Measurements from ENCODE around the gene ABI1.
"Not testable (repeated sequence)": the region's sequence is repeated elsewhere in the genome, so short reads cannot be mapped to it uniquely, and the experiment has no call there.

ABI1 gene

GRCh38 chr10:26857553-26857952 is 3.2 kb downstream of the ABI1 start:
- FAIRE-seq = peak; percentile 75

GRCh38 chr10:26855186-26855585 is 5.6 kb downstream of the ABI1 start:
- FAIRE-seq = no peak
- DNase-seq (ENCODE audit: insufficient read length, low spot score) = no peak

More at GRCh38 chr10:26857553-26857952, 3.2 kb downstream of the ABI1 start:
- not testable (repeated sequence) for DNase-seq (ENCODE audit: insufficient read length, low spot score)

GRCh38 chr10:26854524-26854923 is 6.2 kb downstream of the ABI1 start:
- FAIRE-seq (no peak), DNase-seq (ENCODE audit: insufficient read length, low spot score) (no peak)

GRCh38 chr10:26844396-26844975 is 16.3 kb downstream of the ABI1 start:
- FAIRE-seq (no peak), DNase-seq (ENCODE audit: insufficient read length, low spot score) (no peak)

GRCh38 chr10:26843736-26844135 is 17.0 kb downstream of the ABI1 start:
- DNase-seq (ENCODE audit: insufficient read length, low spot score) (no peak), FAIRE-seq (peak; percentile 8)

GRCh38 chr10:26841733-26842317 is 18.9 kb downstream of the ABI1 start:
- FAIRE-seq = peak; percentile 21
- DNase-seq (ENCODE audit: insufficient read length, low spot score) = no peak

- DNase-seq (ENCODE audit: insufficient read length, low spot score) (no peak), FAIRE-seq (no peak)
Observed at GRCh38 chr10:26840938-26841732, 19.6 kb downstream of the ABI1 start.

GRCh38 chr10:26839966-26840627 is 20.7 kb downstream of the ABI1 start:
- DNase-seq (ENCODE audit: insufficient read length, low spot score) (no peak), FAIRE-seq (no peak)

- FAIRE-seq (no peak), DNase-seq (ENCODE audit: insufficient read length, low spot score) (no peak)
Observed at GRCh38 chr10:26837139-26837538, 23.6 kb downstream of the ABI1 start.

- FAIRE-seq (no peak), DNase-seq (ENCODE audit: insufficient read length, low spot score) (no peak)
Observed at GRCh38 chr10:26835025-26835424, 25.7 kb downstream of the ABI1 start.

GRCh38 chr10:26832960-26833359 is 27.8 kb downstream of the ABI1 start:
- DNase-seq (ENCODE audit: insufficient read length, low spot score) = no peak
- FAIRE-seq = no peak

GRCh38 chr10:26831936-26832335 is 28.8 kb downstream of the ABI1 start:
- FAIRE-seq = no peak
- DNase-seq (ENCODE audit: insufficient read length, low spot score) = no peak

GRCh38 chr10:26829810-26830515 is 30.8 kb downstream of the ABI1 start:
- no peak for DNase-seq (ENCODE audit: insufficient read length, low spot score)

GRCh38 chr10:26824015-26824690 is 36.6 kb downstream of the ABI1 start:
- DNase-seq (ENCODE audit: insufficient read length, low spot score) (no peak), FAIRE-seq (peak; percentile 8)

More at GRCh38 chr10:26829810-26830515, 30.8 kb downstream of the ABI1 start:
- peak; percentile 63 for FAIRE-seq

- FAIRE-seq = peak; percentile 47
- DNase-seq (ENCODE audit: insufficient read length, low spot score) = no peak
Observed at GRCh38 chr10:26821699-26822570, 38.8 kb downstream of the ABI1 start.

GRCh38 chr10:26815500-26815899 is 45.3 kb downstream of the ABI1 start:
- no peak for DNase-seq (ENCODE audit: insufficient read length, low spot score)
- no peak for FAIRE-seq

GRCh38 chr10:26810435-26811026 is 50.2 kb downstream of the ABI1 start:
- FAIRE-seq (no peak), DNase-seq (ENCODE audit: insufficient read length, low spot score) (no peak)

GRCh38 chr10:26809973-26810372 is 50.8 kb downstream of the ABI1 start:
- FAIRE-seq = no peak
- DNase-seq (ENCODE audit: insufficient read length, low spot score) = no peak

GRCh38 chr10:26807532-26807931 is 53.2 kb downstream of the ABI1 start:
- FAIRE-seq (no peak), DNase-seq (ENCODE audit: insufficient read length, low spot score) (no peak)

Measured in GM19239 (cell line).